ENCODE data around the gene NFASC.

NFASC gene

GRCh38 chr1:205061665-205062069 is 191.0 kb downstream of the NFASC start:
- DNase-seq (ENCODE audit: low spot score), result no peak
- no peak overlapping the region for H3K4me3 ChIP-seq
- no peak overlapping the region for H3K27ac ChIP-seq
- TF ChIP-seq, protein P1, sequence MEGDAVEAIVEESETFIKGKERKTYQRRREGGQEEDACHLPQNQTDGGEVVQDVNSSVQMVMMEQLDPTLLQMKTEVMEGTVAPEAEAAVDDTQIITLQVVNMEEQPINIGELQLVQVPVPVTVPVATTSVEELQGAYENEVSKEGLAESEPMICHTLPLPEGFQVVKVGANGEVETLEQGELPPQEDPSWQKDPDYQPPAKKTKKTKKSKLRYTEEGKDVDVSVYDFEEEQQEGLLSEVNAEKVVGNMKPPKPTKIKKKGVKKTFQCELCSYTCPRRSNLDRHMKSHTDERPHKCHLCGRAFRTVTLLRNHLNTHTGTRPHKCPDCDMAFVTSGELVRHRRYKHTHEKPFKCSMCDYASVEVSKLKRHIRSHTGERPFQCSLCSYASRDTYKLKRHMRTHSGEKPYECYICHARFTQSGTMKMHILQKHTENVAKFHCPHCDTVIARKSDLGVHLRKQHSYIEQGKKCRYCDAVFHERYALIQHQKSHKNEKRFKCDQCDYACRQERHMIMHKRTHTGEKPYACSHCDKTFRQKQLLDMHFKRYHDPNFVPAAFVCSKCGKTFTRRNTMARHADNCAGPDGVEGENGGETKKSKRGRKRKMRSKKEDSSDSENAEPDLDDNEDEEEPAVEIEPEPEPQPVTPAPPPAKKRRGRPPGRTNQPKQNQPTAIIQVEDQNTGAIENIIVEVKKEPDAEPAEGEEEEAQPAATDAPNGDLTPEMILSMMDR (IDR thresholded peaks at IDR 0.05), result peak; percentile 70

- H3K27ac ChIP-seq, result no peak overlapping the region
- DNase-seq (ENCODE audit: low spot score), result no peak
- TF ChIP-seq, protein P1 (IDR thresholded peaks at IDR 0.05), result no peak
- no peak overlapping the region for H3K4me3 ChIP-seq
These were observed 191.7 kb downstream of the NFASC start for GRCh38 chr1:205062319-205062718.

DNA sequence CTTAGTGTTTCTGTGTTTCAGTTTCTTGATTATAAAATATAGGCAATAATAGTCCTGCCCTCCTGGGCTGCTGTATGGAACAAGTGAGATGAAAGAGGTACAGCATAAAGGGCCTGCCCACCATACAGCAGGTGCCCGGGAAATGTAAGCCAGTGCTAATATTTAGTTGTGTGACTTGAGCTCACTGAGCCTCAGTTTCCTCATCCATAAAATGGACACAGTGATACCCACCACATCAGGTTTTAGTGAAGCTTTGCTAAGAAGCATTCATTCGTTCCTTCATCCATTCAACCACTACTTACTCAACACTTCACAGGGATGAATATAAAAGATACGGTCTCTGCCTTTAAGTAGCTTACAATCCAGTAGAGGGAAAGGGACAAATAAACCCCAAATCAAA is 192.2 kb downstream of the NFASC start:
- TF ChIP-seq, protein P1 (IDR thresholded peaks at IDR 0.05), result no peak
- DNase-seq (ENCODE audit: low spot score), result no peak
- H3K27ac ChIP-seq, result no peak overlapping the region

DNA sequence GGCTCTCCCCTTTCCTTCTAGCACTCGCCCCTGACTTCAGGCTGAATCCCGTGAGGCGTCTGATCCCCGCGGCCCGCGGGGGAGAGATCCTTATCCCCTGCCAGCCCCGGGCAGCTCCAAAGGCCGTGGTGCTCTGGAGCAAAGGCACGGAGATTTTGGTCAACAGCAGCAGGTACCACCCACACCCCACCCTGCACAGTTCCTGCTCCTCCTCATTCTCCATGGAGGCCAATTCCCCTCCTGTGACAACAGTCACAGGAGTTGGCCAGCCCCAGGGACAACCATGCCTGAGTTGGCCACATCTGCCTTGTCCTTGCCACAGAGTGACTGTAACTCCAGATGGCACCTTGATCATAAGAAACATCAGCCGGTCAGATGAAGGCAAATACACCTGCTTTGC is 193.6 kb downstream of the NFASC start:
- TF ChIP-seq, protein P1 (IDR thresholded peaks at IDR 0.05), result no peak
- no peak for DNase-seq (ENCODE audit: low spot score)
- Histone ChIP-seq H3K27ac (no peak overlapping the region), H3K4me3 (no peak overlapping the region)

More for the DNA sequence above, 192.2 kb downstream of the NFASC start:
- no peak overlapping the region for H3K4me3 ChIP-seq

- TF ChIP-seq, protein P1 (IDR thresholded peaks at IDR 0.05), result no peak
- H3K4me3 ChIP-seq, result no peak overlapping the region
- peak; percentile 53 for DNase-seq (ENCODE audit: low spot score)
- H3K27ac ChIP-seq, result no peak overlapping the region
These were observed 194.2 kb downstream of the NFASC start for GRCh38 chr1:205064741-205065316.

GRCh38 chr1:205065666-205066065 is 195.0 kb downstream of the NFASC start:
- Histone ChIP-seq H3K4me3 (no peak overlapping the region), H3K27ac (no peak overlapping the region)
- TF ChIP-seq, protein P1 (IDR thresholded peaks at IDR 0.05), result no peak
- peak; percentile 64 for DNase-seq (ENCODE audit: low spot score)

GRCh38 chr1:205066141-205066818 is 195.6 kb downstream of the NFASC start:
- TF ChIP-seq, protein P1 (IDR thresholded peaks at IDR 0.05), result no peak
- DNase-seq (ENCODE audit: low spot score), result peak; percentile 61
- Histone ChIP-seq H3K4me3 (no peak overlapping the region), H3K27ac (no peak overlapping the region)

All from coronary artery (tissue), 2 donors.